CD4-positive, alpha-beta T cell treated with Interleukin-4 for 4 hours (primary cell): ENCODE measurements around the gene DNAJC13.
"Not testable (repeated sequence)": the region's sequence is repeated elsewhere in the genome, so short reads cannot be mapped to it uniquely, and the experiment has no call there.

Experiments
- DNase-seq: peaks from one replicate; pipeline ENCODE4 v3.0.0-alpha.2; 2020

DNAJC13 gene

DNA sequence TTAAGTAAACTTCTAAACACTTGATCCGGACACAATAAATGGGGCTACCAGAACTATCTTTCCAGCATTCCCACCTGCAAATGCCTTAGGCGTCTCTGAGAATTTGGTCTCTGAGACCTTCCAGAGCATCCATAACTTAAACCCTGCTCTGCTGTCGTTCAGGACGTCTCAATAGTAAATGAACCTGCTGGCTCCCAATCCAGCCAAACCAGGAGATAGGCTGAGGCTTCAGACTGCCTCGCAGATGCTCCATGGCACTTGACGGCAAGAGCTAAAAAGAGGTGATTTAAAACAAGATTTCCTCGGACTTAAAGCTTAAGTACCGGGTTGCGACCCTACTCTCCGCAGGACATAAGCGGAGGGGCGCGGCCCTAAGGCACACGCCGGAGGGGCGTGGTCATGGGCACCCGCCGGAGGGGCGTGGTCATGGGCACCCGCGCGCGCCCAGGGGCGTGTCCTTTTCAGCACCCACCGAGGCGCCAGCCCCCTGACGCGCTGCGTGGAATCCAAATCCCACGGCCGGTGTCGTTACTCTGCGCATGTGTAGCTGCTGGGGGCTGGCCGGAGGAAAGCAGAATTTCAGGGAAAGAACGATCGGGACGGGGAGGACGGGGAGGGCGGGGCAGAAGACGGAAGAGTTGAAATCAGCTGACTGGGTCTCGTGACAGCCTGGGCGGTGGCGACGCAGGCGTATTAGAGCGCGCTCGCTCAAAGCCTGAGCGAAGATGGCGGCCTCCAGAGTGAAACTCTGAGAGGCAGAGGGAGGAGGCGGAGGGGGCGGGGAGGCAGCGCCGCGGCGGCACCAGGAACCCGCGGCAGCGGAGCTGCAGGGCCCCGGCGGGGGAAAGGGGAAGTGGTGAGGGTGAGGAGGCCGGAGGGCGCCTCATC is at the start of gene DNAJC13:
Gene DNAJC13 (plus strand): TSS at position 696 of the 888 bp plus-strand sequence. CDS start 17,049 bp downstream, outside the sequence.
- DNase-seq, result peak; percentile 93

DNA sequence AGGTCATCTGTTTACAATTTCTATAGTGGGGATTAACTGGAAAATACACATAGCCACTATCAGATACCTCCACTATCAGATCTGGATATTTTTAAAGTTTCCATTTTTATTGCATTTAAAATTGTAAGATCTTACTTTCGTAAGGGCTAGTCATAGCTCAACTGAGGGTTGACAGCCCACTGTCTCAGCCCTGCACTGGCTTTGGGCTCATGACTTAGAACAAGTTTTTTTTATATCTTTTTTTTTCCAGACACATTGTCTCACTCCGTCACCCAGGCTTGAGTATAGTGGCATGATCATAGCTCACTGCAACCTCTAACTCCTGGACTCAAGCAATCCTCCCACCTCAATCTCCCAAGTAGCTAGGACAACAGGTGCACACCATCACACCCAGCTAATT is 48.8 kb upstream of the DNAJC13 start:
- DNase-seq, result no peak

GRCh38 chr3:132368962-132369361 is 48.3 kb upstream of the DNAJC13 start:
- no peak for DNase-seq

DNA sequence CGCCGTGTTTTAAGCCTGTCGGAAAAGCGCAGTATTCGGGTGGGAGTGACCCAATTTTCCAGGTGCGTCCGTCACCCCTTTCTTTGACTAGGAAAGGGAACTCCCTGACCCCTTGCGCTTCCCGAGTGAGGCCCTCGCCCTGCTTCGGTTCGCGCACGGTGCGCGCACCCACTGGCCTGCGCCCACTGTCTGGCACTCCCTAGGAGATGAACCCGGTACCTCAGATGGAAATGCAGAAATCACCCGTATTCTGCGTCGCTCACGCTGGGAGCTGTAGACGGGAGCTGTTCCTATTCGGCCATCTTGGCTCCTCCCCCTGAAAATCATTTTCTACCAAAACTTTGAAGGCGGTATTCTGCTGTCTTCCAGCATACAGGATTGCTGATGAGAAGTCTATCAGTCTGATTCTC is 40.4 kb upstream of the DNAJC13 start:
- DNase-seq, result not testable (repeated sequence)

- no peak for DNase-seq
These were observed 39.1 kb upstream of the DNAJC13 start for GRCh38 chr3:132378048-132378762.

- DNase-seq, result no peak
These were observed 38.5 kb upstream of the DNAJC13 start for GRCh38 chr3:132378846-132379245.

- no peak for DNase-seq
These were observed 36.4 kb upstream of the DNAJC13 start for GRCh38 chr3:132380920-132381319.

- DNase-seq, result no peak
These were observed 35.9 kb upstream of the DNAJC13 start for GRCh38 chr3:132381348-132381944.

GRCh38 chr3:132382267-132382666 is 35.0 kb upstream of the DNAJC13 start:
- DNase-seq, result no peak

DNA sequence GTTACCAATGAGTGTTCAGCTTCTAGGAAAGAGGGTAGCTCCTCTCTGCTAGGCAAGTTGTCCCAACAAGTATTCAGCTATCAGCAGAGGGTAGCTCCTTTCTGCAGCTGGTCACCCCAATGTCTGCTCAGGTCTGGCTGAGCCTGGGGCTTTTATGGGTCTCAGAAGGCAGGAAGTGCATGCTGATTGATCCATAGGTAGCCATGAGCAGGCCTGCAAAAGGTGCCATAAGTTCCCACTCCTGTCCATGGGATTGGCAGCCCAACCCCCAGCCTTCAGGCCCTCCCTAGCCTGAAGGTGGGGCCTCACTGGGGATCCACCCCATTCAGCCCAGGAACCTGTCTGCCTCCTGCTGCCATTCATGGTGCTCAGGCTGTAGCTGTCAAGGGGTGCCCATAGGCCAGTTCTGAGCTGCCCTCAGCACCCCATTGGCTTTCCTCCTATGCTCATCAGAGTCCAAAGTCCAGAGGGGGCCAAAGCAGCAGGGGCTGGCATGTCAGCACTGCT is 34.6 kb upstream of the DNAJC13 start:
- DNase-seq, result no peak

- DNase-seq, result no peak
These were observed 31.0 kb upstream of the DNAJC13 start for GRCh38 chr3:132386259-132386658.

DNA sequence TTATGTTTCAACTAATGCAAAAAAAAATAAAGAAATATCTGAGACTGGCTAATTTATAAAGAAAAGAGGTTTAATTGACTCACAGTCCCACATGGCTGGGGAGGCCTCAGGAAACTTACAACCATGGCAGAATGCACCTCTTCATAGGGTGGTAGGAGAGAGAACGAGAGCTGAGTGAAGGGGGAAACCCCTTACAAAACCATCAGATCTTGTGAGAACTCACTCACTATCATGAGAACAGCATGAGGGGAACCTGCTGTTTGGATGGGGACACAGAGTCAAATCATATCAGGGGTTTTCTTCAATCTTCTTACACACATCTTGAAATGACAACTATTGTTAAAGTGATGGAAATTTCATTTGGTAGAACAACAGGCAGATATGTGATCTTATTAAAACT is 24.6 kb upstream of the DNAJC13 start:
- DNase-seq, result not testable (repeated sequence)

DNA sequence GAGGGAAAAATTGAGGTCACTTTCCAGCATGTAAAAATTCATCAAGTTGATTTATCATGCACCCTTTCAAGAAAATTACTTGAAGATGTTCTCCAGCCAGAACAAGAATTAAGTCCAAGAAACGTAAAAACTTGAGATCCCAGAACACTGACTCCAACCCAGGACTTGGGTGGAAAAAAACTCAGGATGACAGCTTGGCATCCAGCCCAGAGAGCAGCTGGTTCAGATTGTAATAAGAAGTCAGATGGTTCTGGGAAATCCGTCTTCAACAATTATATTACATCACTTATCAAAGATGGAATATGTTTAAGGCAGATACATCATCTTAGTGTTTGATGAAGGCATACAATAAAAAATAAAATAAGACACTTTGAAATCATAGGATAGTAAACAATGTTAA is 23.0 kb upstream of the DNAJC13 start:
- no peak for DNase-seq

DNA sequence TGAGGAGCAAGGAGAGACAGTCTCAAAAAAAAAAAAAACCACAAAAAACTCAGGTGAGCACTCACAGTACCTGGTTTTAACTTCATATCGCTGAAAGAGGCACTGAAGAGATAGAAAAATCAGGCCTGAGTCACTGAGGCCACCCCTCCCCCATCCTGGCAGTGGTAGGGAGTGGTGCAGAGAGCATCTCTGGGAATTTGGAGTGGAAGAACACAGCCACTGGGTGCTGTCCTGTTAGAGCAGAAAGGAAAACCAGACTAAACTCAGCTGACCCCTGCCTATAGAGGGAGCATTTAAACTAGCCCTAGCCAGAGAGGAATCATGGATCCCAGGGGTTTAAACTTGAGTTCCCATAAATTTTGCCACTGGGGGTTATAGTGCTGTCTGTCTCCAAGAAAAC is 22.2 kb upstream of the DNAJC13 start:
- DNase-seq, result no peak

GRCh38 chr3:132396255-132396654 is 21.0 kb upstream of the DNAJC13 start:
- DNase-seq, result no peak

GRCh38 chr3:132396776-132397175 is 20.5 kb upstream of the DNAJC13 start:
- DNase-seq, result not testable (repeated sequence)

DNA sequence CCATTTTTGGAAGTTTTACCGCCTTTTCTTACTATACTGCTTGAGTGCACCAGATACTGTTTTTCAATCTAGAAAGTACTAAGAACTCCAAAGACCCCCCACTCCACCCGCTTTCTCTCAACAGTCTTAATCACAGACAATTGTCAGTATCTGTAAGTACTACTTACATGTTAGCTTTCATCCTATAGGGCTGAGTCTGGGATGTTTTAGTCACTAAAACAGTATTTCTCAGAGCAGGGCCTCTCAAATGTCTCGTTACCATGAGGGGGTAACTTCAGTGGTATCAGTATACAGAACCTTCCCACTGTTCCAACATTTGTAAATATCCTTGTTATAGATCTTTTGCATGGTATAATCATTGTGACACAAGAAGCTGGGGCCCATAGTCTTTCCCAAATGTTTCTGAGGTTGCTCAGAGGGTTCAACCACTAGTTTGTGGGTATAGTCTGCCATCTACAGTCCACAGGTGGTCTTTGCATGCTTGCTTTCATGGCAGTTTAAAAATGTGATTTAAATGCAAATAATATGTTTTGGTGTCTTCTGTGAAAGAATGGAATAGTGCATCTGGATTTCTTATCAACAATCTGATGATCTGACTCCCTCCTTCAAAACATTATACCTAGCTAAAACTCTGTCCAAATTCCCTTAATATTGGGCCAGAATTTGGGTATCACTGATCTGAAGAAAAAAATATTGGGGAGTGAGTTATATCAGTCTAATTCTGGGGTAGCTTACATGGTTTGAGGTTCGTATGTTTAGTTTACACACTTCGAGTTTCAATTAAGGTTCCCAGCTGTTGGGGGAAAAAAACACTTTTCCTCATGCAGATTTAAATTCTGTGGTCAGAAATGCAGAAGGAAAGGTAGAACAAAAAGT is 18.0 kb upstream of the DNAJC13 start:
- DNase-seq, result peak; percentile 47

- DNase-seq, result no peak
These were observed 16.0 kb upstream of the DNAJC13 start for GRCh38 chr3:132401255-132401654.

GRCh38 chr3:132404276-132404675 is 13.0 kb upstream of the DNAJC13 start:
- DNase-seq, result no peak

GRCh38 chr3:132405188-132405587 is 12.1 kb upstream of the DNAJC13 start:
- DNase-seq, result no peak

GRCh38 chr3:132405609-132406299 is 11.5 kb upstream of the DNAJC13 start:
- no peak for DNase-seq

DNA sequence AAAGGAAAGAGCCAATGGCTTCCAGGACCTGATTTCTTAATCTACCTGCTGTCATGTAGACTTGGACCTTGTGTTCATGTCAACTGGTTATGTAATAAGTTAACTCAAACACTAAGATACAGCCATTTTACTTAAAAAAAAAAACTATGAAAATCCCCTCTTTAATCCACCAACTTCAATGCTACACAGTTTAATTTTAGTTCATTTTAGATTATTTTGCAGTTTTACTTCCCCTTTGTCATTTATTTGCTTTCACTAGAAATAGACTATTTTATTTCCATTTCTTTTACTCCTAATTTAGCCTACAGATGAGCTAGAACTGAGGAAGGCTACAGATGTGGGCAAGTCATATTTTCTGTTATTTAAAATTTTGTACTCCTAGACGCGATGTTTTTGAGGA is 10.7 kb upstream of the DNAJC13 start:
- no peak for DNase-seq
